K562 (cell line): ENCODE measurements around the gene MLST8. TPM values are rescaled to one million over a fixed set of nuclear protein-coding genes. Genes with fewer than 3 reads are reported as not detected.

Experiments used
- ATAC-seq: fragments of 200-7000 bp; cut with Tn5 transposase; 3 replicates; pipeline ENCODE4 v1.9.1; 2020; ENCODE audit warnings: moderate library complexity
- BruUV-seq: library from RNA; stranded (reverse); fragments of 400-500 nt; replicated peaks from 2 replicates; lab custom pipeline; 2021; lab: Mats Ljungman, UMichigan
- CTCF ChIA-PET: fragments of 300-600 bp; formaldehyde crosslinking; extraction: SDS; loops from one replicate; lab custom pipeline; 2021; ENCODE audit warnings: low intra/inter-chr PET ratio; lab: Yijun Ruan, JAX
- POLR2A ChIA-PET: fragments of 300-600, 350-650 bp; sonication (Branson Sonifier 250); formaldehyde crosslinking; extraction: SDS; loops from one replicate; lab custom pipeline; 2021; ENCODE audit warnings: antibody characterized with exemption, inconsistent platforms; lab: Yijun Ruan, JAX
- DNase-seq, 4 experiments: peaks; one replicate each; pipeline versions ENCODE4 v3.0.0 to v3.0.0-alpha.2; 2011 to 2018; ENCODE audit warnings: low spot score in 3 of 4, mixed read lengths in 3 of 4; ENCODE audit errors: extremely low read depth in 1 of 4
- FAIRE-seq: peaks from 2 replicates; lab custom pipeline; 2011; peaks lifted over from hg19 to GRCh38; lab: Jason Lieb, UNC
- H2AFZ ChIP-seq: 2 replicates; pipeline ENCODE4 v1.6.0; 2011; ENCODE audit warnings: low read depth, low read length, control low read depth, inconsistent platforms
- H3K27ac ChIP-seq: fragments of 200-600 bp; 3 replicates; pipeline ENCODE4 v1.8.0; 2011; ENCODE audit warnings: low read depth, mild to moderate bottlenecking, control low read depth, inconsistent platforms, low read length, moderate library complexity, mixed read lengths; ENCODE audit errors: extremely low read depth
- H3K27me3 ChIP-seq, 2 experiments: fragments of 300-600 bp in 1 of 2; 2 replicates in 1 of 2; 3 replicates in 1 of 2; pipeline versions ENCODE4 v1.6.0 to v1.8.0; 2011; ENCODE audit warnings: inconsistent platforms in 2 of 2, low read length in 2 of 2, mild to moderate bottlenecking in 1 of 2, mixed read lengths in 1 of 2, moderate library complexity in 1 of 2; ENCODE audit not compliant: control insufficient read depth in 2 of 2, insufficient read depth in 2 of 2
- H3K36me3 ChIP-seq: fragments of 300-600 bp; 3 replicates; pipeline ENCODE4 v1.8.0; 2011; ENCODE audit warnings: mild to moderate bottlenecking, low read length, inconsistent platforms; ENCODE audit not compliant: control insufficient read depth, insufficient read depth
- H3K4me1 ChIP-seq, 2 experiments: fragments of 200-600 bp in 1 of 2; replicated peaks in 1 of 2; 2 replicates in 1 of 2; 3 replicates in 1 of 2; pipeline versions ENCODE4 v1.5.1 to v1.8.0; 2011; ENCODE audit warnings: inconsistent platforms in 2 of 2, low read length in 2 of 2, mild to moderate bottlenecking in 1 of 2, mixed read lengths in 1 of 2, moderate library complexity in 1 of 2; ENCODE audit not compliant: control insufficient read depth in 2 of 2, insufficient read depth in 2 of 2
- H3K4me2 ChIP-seq: 2 replicates; pipeline ENCODE4 v1.6.1; 2011; ENCODE audit warnings: low read length, control low read depth, inconsistent platforms, mixed read lengths; ENCODE audit not compliant: insufficient read depth
- H3K4me3 ChIP-seq: fragments of 200-600 bp; sonication (generic), shearing (Covaris generic); 2 replicates; pipeline ENCODE4 v1.5.1; 2016; ENCODE audit warnings: control low read depth, inconsistent platforms
- H3K79me2 ChIP-seq: fragments of 200-600 bp; 3 replicates; pipeline ENCODE4 v1.8.0; 2011; ENCODE audit warnings: low read length, inconsistent platforms; ENCODE audit not compliant: control insufficient read depth, insufficient read depth
- H3K9ac ChIP-seq, 2 experiments: 2 replicates each; pipeline versions ENCODE4 v1.6.0 to v1.6.1; 2011; ENCODE audit warnings: low read depth in 2 of 2, low read length in 2 of 2, control low read depth in 1 of 2, inconsistent platforms in 1 of 2, mild to moderate bottlenecking in 1 of 2, mixed read lengths in 1 of 2; ENCODE audit not compliant: insufficient read depth in 1 of 2
- H3K9me1 ChIP-seq: one replicate; pipeline ENCODE4 v1.6.0; 2011; ENCODE audit warnings: inconsistent platforms, mild to moderate bottlenecking, low read length, moderate library complexity; ENCODE audit not compliant: control insufficient read depth, insufficient read depth
- H3K9me3 ChIP-seq: replicated peaks from 2 replicates; pipeline ENCODE4 v1.5.1; 2011; ENCODE audit warnings: low read depth, low read length, inconsistent platforms; ENCODE audit not compliant: control insufficient read depth, insufficient read depth
- H4K20me1 ChIP-seq: replicated peaks from 2 replicates; pipeline ENCODE4 v1.6.1; 2011; ENCODE audit warnings: low read length, inconsistent platforms, mixed read lengths; ENCODE audit not compliant: control insufficient read depth, insufficient read depth
- ATF7 ChIP-seq: fragments of 450-650 bp; IDR thresholded peaks from 2 replicates; pipeline ENCODE4 v1.7.1; 2014; ENCODE audit warnings: mild to moderate bottlenecking, moderate library complexity
- POLR2G ChIP-seq: fragments of 200-400 bp; formaldehyde crosslinking; IDR thresholded peaks from 2 replicates; pipeline ENCODE4 v1.6.1; 2017; ENCODE audit warnings: low read depth, mild to moderate bottlenecking, antibody characterized with exemption, low read length, moderate library complexity
- RBFOX2 ChIP-seq: fragments of 200-400 bp; formaldehyde crosslinking; IDR thresholded peaks from 2 replicates; pipeline ENCODE4 v1.6.1; 2017; ENCODE audit warnings: low read depth, mild to moderate bottlenecking, low read length, moderate library complexity
- ZKSCAN3 ChIP-seq: fragments of 250-450 bp; sonication (Bioruptor Pico); IDR thresholded peaks from 2 replicates; pipeline ENCODE4 v1.4.0; 2020
- WGBS: fragments of 100-300 bp; shearing (Covaris generic); methylation state at CpG from one replicate; pipeline ENCODE4 v1.1.6; 2016; ENCODE audit warnings: low coverage, mixed read lengths; ENCODE audit not compliant: insufficient coverage; ENCODE audit errors: missing lambda C conversion rate; 5-methylcytosine and 5-hydroxymethylcytosine counted together
- in situ Hi-C: fragments of 300-500 bp; cut with MboI; formaldehyde crosslinking; loops from 4 replicates; pipeline ENCODE4 v1.15.0; 2018; ENCODE audit warnings: inconsistent platforms, mixed read lengths
- intact Hi-C: fragments of 100-400 bp; cut with micrococcal nuclease; formaldehyde crosslinking; loops from 2 replicates; pipeline ENCODE4 v1.14.2; 2022
- polyA plus RNA-seq, 8 experiments: library from polyadenylated mRNA; depleted of rRNA in 4 of 8; stranded (reverse) in 5 of 8; unstranded in 3 of 8; fragments of >200 nt; fragmentation: Nextera tagmentation in 2 of 8; fragmentation: Illumina TruSeq in 1 of 8; extraction: Ambion mirVana in 2 of 8; extraction: Trizol in 1 of 8; gene quantifications; 2 replicates each; pipeline versions ENCODE4 v1.2.1 to v1.2.3, GENCODE V29; 2011 to 2014; ENCODE audit warnings: inconsistent platforms in 1 of 8, missing spikeins in 1 of 8
- total RNA-seq, 7 experiments: library from RNA; depleted of rRNA in 6 of 7; stranded (reverse); fragments of >200 nt in 6 of 7; fragmentation: Illumina TruSeq in 2 of 7; extraction: Trizol in 2 of 7; gene quantifications; 2 replicates each; pipeline versions ENCODE4 v1.2.1 to v1.2.3, GENCODE V29; 2011 to 2021; ENCODE audit warnings: low replicate concordance in 1 of 7
- TF ChIP-seq, protein P1 (sequence below), 2 experiments: fragments of 150-350 bp in 1 of 2; IDR thresholded peaks; 2 replicates each; pipeline ENCODE4 v1.6.1; 2012 to 2016; ENCODE audit warnings: low read depth in 2 of 2, low read length in 2 of 2, mild to moderate bottlenecking in 1 of 2, moderate library complexity in 1 of 2

Gene MLST8
- total and polyA plus RNA-seq, 9 of the 15 experiments (the other 6 are each of a cell fraction or from before 2014, with no cell fraction given): 1.5 to 116 (median 43.3) TPM

DNA sequence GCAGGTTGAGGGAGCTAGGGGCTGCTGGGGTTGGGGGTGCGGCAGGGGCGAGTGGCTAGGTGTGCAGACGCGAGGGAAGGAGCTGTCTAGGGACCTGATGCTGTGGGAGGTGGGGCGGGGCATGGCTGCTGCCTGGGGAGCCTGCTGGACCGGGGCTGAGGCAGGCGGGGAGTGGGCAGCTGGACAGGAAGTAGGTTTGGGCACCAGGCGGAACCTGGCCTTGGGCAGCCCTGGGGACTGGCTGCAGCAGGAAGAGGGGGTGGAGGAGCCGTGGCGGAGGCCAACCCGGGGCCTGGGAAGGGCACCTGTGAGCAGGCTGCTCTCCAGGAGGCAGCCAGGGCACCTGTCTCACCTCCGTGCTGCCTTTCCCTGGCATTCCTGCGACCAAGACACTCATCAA lies 25.1 kb downstream of the MLST8 start:
- no peak overlapping the region for H3K27ac ChIP-seq
- H3K36me3 ChIP-seq: peaks cover 97% of the 10 kb centered on the region; the same call in 2 of the 3 replicates
- peaks cover 32% of the 10 kb centered on the region for H3K79me2 ChIP-seq
- H3K4me1 ChIP-seq: peaks cover 6 to 58% of the 10 kb centered on the region in 2 experiments; a peak in 3 of 5 replicates
- no peak overlapping the region for H3K4me3 ChIP-seq
- no peak for ATAC-seq
- in situ Hi-C loops (no loop called here), intact Hi-C loops (no loop called here)
- BruUV-seq: no TSS peak
- FAIRE-seq: no peak
- no peak for DNase-seq
- 95% methylated on average over 9 of the region's 13 CpGs for WGBS
- ChIA-PET CTCF (no interaction called here), POLR2A (interaction anchor here (0.5 to 3.7 kb wide), 7 partner anchors 7 to 271 kb away, joined by 3 to 29 read pairs (median 3); partner anchors contain the start of genes E4F1, ECI1 and TRAF7)
- H3K9me3 ChIP-seq: no peaks in the 10 kb centered on the region
- no peaks in the 10 kb centered on the region for H3K27me3 ChIP-seq
- H2AFZ ChIP-seq: no peak overlapping the region
- no peaks in the 10 kb centered on the region for H3K9me1 ChIP-seq
- 0 out of 2 replicates have a peak, but pooled peaks have one; percentile 12 for TF ChIP-seq RBFOX2
- no peak for TF ChIP-seq ATF7
- 0 out of 2 replicates have a peak, but pooled peaks have one; percentile 44 for TF ChIP-seq POLR2G
- TF ChIP-seq, protein P1, sequence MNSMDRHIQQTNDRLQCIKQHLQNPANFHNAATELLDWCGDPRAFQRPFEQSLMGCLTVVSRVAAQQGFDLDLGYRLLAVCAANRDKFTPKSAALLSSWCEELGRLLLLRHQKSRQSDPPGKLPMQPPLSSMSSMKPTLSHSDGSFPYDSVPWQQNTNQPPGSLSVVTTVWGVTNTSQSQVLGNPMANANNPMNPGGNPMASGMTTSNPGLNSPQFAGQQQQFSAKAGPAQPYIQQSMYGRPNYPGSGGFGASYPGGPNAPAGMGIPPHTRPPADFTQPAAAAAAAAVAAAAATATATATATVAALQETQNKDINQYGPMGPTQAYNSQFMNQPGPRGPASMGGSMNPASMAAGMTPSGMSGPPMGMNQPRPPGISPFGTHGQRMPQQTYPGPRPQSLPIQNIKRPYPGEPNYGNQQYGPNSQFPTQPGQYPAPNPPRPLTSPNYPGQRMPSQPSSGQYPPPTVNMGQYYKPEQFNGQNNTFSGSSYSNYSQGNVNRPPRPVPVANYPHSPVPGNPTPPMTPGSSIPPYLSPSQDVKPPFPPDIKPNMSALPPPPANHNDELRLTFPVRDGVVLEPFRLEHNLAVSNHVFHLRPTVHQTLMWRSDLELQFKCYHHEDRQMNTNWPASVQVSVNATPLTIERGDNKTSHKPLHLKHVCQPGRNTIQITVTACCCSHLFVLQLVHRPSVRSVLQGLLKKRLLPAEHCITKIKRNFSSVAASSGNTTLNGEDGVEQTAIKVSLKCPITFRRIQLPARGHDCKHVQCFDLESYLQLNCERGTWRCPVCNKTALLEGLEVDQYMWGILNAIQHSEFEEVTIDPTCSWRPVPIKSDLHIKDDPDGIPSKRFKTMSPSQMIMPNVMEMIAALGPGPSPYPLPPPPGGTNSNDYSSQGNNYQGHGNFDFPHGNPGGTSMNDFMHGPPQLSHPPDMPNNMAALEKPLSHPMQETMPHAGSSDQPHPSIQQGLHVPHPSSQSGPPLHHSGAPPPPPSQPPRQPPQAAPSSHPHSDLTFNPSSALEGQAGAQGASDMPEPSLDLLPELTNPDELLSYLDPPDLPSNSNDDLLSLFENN (IDR thresholded peaks at IDR 0.05; ENCODE audit: low read depth in 2 of 2, low read length in 2 of 2): no peak
- no peak for TF ChIP-seq ZKSCAN3 (CRISPR knock-in tag)
- H3K9ac ChIP-seq: no peak overlapping the region; a peak in 1 of 4 replicates
- H3K4me2 ChIP-seq: no peak overlapping the region
- H4K20me1 ChIP-seq: peaks cover 7% of the 10 kb centered on the region
